Breast epithelium (tissue), 4 donors: ENCODE data around the gene NUDT2. TPM values are rescaled to one million over a fixed set of nuclear protein-coding genes. Genes with fewer than 3 reads are reported as not detected.
"Not testable (repeated sequence)": the region's sequence is repeated elsewhere in the genome, so short reads cannot be mapped to it uniquely, and the experiment has no call there.

Experiments
- DNase-seq, 2 donors: peaks; one replicate each; pipeline ENCODE4 v3.0.0-alpha.2; 2019; ENCODE audit warnings: low spot score in 2 of 2
- H3K27ac ChIP-seq, 2 donors: fragments of 200-600 bp; sonication (generic) in 1 of 2; one replicate each; pipeline ENCODE4 v1.5.1; 2016 to 2019; ENCODE audit warnings: mild to moderate bottlenecking in 1 of 2
- H3K27me3 ChIP-seq, 2 donors: fragments of 200-600 bp; sonication (generic) in 1 of 2; one replicate each; pipeline versions ENCODE4 v1.5.1 to v1.6.0; 2017 to 2019; ENCODE audit warnings: control low read depth in 1 of 2, mild to moderate bottlenecking in 1 of 2
- H3K36me3 ChIP-seq: fragments of 200-600 bp; one replicate; pipeline ENCODE4 v1.5.1; 2019
- H3K4me1 ChIP-seq, 2 donors: fragments of 200-600 bp; sonication (generic); one replicate each; pipeline ENCODE4 v1.5.1; 2016 to 2019; ENCODE audit warnings: control low read depth in 1 of 2
- H3K4me3 ChIP-seq, 3 donors: fragments of 200-600 bp; sonication (generic); 1 replicate in 2 of 3; 2 replicates in 1 of 3; pipeline ENCODE4 v1.5.1; 2016 to 2019; ENCODE audit warnings: mild to moderate bottlenecking in 3 of 3, moderate library complexity in 2 of 3
- H3K9me3 ChIP-seq, 2 donors: fragments of 200-600 bp; sonication (generic) in 1 of 2; one replicate each; pipeline ENCODE4 v1.5.1; 2016 to 2019; ENCODE audit warnings: control low read depth in 1 of 2
- CTCF ChIP-seq, 3 donors: fragments of 450-650 bp; IDR thresholded peaks; one replicate each; pipeline ENCODE4 v1.5.1; 2016 to 2017; ENCODE audit warnings: antibody characterized with exemption in 3 of 3, mild to moderate bottlenecking in 3 of 3, moderate library complexity in 3 of 3
- POLR2A ChIP-seq: fragments of 450-650 bp; IDR thresholded peaks from one replicate; pipeline ENCODE4 v1.6.1; 2016; ENCODE audit warnings: antibody characterized with exemption, mild to moderate bottlenecking, moderate library complexity
- POLR2AphosphoS5 ChIP-seq, 3 donors: sonication (generic); formaldehyde crosslinking; IDR thresholded peaks; one replicate each; pipeline ENCODE4 v1.6.1; 2017; ENCODE audit warnings: antibody characterized with exemption in 3 of 3
- intact Hi-C: fragments of 100-400 bp; cut with DNase I; formaldehyde crosslinking; loops from one replicate; pipeline ENCODE4 v1.15.1; 2023; ENCODE audit warnings: low total_unique reads
- total RNA-seq, 3 donors: library from RNA; depleted of rRNA; stranded (reverse); fragments of >200 nt; gene quantifications; one replicate each; pipeline ENCODE4 v1.1.0, GENCODE V29; 2016

NUDT2 gene
- total RNA-seq, 3 donors from 2014 or later: 20.0 to 22.0 (median 21.6) TPM

GRCh38 chr9:34335376-34335775, 6.0 kb downstream of the NUDT2 start:
- DNase-seq: no peak
- peaks cover 0 to 6% of the 10 kb centered on the region in 2 donors for H3K4me1 ChIP-seq
- no peak overlapping the region for H3K4me3 ChIP-seq
- H3K9me3 ChIP-seq: no peaks in the 10 kb centered on the region
- no peaks in the 10 kb centered on the region for H3K27me3 ChIP-seq
- no peak overlapping the region for H3K27ac ChIP-seq
- TF ChIP-seq POLR2A: no peak
- no peak for TF ChIP-seq POLR2AphosphoS5 (IDR thresholded peaks at IDR 0.05)
- TF ChIP-seq CTCF (IDR thresholded peaks at IDR 0.05): no peak
- intact Hi-C loops: no loop called here
- H3K36me3 ChIP-seq: no peaks in the 10 kb centered on the region

DNA sequence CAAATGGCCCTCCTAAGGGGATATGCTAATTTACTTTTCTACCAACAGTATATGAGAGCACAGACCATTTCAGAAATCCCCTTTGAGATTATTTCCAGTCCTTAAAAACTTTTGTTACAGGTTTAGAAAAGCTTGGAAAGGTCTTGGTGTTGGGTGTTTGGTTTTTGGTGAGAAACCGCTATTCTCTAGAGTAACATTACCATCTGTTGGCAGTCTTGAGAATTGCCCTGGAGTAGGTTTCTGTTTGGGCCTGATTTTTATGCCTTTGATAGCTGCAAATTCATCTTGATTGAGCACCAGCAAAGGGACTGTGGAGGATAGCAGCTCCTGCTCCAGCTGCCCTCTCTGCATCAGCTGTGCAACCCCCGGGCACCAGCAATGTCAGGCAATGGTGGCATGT, 8.0 kb downstream of the NUDT2 start:
- DNase-seq: no peak
- Histone ChIP-seq H3K27me3 (no peaks in the 10 kb centered on the region), H3K4me3 (no peak overlapping the region), H3K36me3 (no peaks in the 10 kb centered on the region), H3K4me1 (peaks cover 0 to 6% of the 10 kb centered on the region in 2 donors), H3K9me3 (no peaks in the 10 kb centered on the region), H3K27ac (no peak overlapping the region)
- intact Hi-C loops: no loop called here
- TF ChIP-seq CTCF (IDR thresholded peaks at IDR 0.05) (no peak), POLR2AphosphoS5 (IDR thresholded peaks at IDR 0.05) (no peak), POLR2A (no peak)

- intact Hi-C loops, DNase-seq, H3K4me3 ChIP-seq, H3K27ac ChIP-seq, H3K36me3 ChIP-seq, H3K9me3 ChIP-seq, H3K27me3 ChIP-seq, H3K4me1 ChIP-seq: not testable (repeated sequence)
These were observed 8.7 kb downstream of the NUDT2 start for GRCh38 chr9:34338079-34338478.

DNA sequence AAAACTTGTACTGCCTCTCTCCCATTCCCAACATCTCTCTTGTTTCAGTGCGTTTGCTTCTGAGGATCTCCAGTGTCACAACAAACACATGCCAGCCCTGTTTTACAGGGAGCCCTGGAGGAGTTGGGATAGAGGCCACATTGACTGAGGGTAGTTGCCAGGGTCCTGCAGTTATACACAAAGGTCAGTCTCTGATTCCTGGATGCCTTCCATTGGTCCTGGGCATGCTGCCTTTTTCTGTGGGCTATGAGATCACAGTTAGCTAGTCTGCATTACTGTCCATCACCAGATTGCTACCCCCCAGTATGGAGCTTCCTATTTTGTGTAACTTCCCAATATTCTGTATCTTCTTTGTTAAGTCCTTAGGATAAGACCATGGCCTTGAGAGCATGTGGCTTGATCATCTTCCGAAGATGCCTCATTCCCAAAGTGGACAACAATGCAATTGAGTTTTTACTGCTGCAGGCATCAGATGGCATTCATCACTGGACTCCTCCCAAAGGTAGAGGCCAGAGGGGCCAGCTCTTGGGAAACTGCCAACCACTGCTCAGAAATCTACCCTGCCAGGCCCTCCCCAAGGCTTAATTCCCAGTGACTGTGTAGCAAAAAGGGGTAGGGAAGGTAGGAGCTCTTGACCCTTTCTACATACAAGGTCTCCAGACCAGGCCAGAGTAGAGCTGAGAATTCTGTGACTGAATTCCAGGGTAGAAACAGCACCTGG, 9.5 kb downstream of the NUDT2 start:
- TF ChIP-seq CTCF (IDR thresholded peaks at IDR 0.05) (no peak), POLR2A (no peak)
- Histone ChIP-seq H3K4me3 (no peak overlapping the region), H3K36me3 (no peaks in the 10 kb centered on the region), H3K4me1 (no peaks in the 10 kb centered on the region), H3K27me3 (no peaks in the 10 kb centered on the region), H3K27ac (no peak overlapping the region), H3K9me3 (no peaks in the 10 kb centered on the region)
- DNase-seq: no peak
- intact Hi-C loops: no loop called here

- no peaks in the 10 kb centered on the region for H3K36me3 ChIP-seq
- no peaks in the 10 kb centered on the region for H3K9me3 ChIP-seq
- TF ChIP-seq POLR2AphosphoS5 (IDR thresholded peaks at IDR 0.05) (no peak), POLR2A (no peak), CTCF (IDR thresholded peaks at IDR 0.05) (no peak)
- H3K4me3 ChIP-seq: no peak overlapping the region
- H3K4me1 ChIP-seq: no peaks in the 10 kb centered on the region
- H3K27me3 ChIP-seq: no peaks in the 10 kb centered on the region
- intact Hi-C loops: no loop called here
- H3K27ac ChIP-seq: no peak overlapping the region
- DNase-seq: no peak
These were observed 12.4 kb downstream of the NUDT2 start for GRCh38 chr9:34341659-34342295.
